Heart left ventricle (tissue), 16 donors: Measurements from ENCODE around the gene PRICKLE4. TPM values are rescaled to one million over a fixed set of nuclear protein-coding genes. Genes with fewer than 3 reads are reported as not detected.
"Not testable (repeated sequence)": the region's sequence is repeated elsewhere in the genome, so short reads cannot be mapped to it uniquely, and the experiment has no call there.

ENCODE experiments used
- ATAC-seq, 4 donors: fragments of 200-7000 bp; cut with Tn5 transposase; one replicate each; pipeline ENCODE4 v1.9.1; 2020 to 2022; ENCODE audit warnings: moderate library complexity in 4 of 4, mild to moderate bottlenecking in 3 of 4, moderate number of reproducible peaks in 1 of 4
- DNase-seq, 5 donors: peaks; one replicate each; pipeline ENCODE4 v3.0.0-alpha.2; 2020
- H3K27ac ChIP-seq, 12 donors: fragments of 200-600 bp; sonication (generic) in 4 of 12; one replicate each; pipeline versions ENCODE4 v1.5.0 to v1.8.0; 2016 to 2022; ENCODE audit warnings: mild to moderate bottlenecking in 2 of 12
- H3K27me3 ChIP-seq, 9 donors: fragments of 200-600 bp; sonication (generic) in 2 of 9; one replicate each; pipeline versions ENCODE4 v1.5.1 to v1.8.0; 2016 to 2022; ENCODE audit warnings: mild to moderate bottlenecking in 3 of 9
- H3K36me3 ChIP-seq, 9 donors: fragments of 200-600 bp; sonication (generic) in 2 of 9; one replicate each; pipeline versions ENCODE4 v1.5.0 to v1.8.0; 2018 to 2022; ENCODE audit warnings: mild to moderate bottlenecking in 2 of 9
- H3K4me1 ChIP-seq, 12 donors: fragments of 200-600 bp; sonication (generic) in 4 of 12; one replicate each; pipeline versions ENCODE4 v1.5.0 to v1.8.0; 2016 to 2022; ENCODE audit warnings: mild to moderate bottlenecking in 3 of 12
- H3K4me3 ChIP-seq, 12 donors: fragments of 200-600 bp; sonication (generic) in 4 of 12; one replicate each; pipeline versions ENCODE4 v1.5.0 to v1.8.0; 2017 to 2022; ENCODE audit warnings: mild to moderate bottlenecking in 9 of 12, moderate library complexity in 4 of 12
- H3K9me3 ChIP-seq, 12 donors: fragments of 200-600 bp; sonication (generic) in 4 of 12; one replicate each; pipeline versions ENCODE4 v1.5.0 to v1.8.0; 2016 to 2022; ENCODE audit warnings: mild to moderate bottlenecking in 1 of 12
- POLR2A ChIP-seq, 2 donors: fragments of 450-650 bp; IDR thresholded peaks; one replicate each; pipeline ENCODE4 v1.6.1; 2017; ENCODE audit warnings: antibody characterized with exemption in 2 of 2, mild to moderate bottlenecking in 2 of 2, moderate library complexity in 2 of 2
- WGBS, 4 donors: extraction: QIAGEN DNeasy Blood & Tissue Kit in 2 of 4; methylation state at CpG; one replicate each; pipeline versions ENCODE4 v1.1.5 to v1.1.7; 2013 to 2018; 5-methylcytosine and 5-hydroxymethylcytosine counted together
- intact Hi-C, 10 donors: fragments of 100-400 bp; cut with DNase I; formaldehyde crosslinking; loops; one replicate each; pipeline versions ENCODE4 v1.11.1 to v1.14.2; 2022
- polyA plus RNA-seq, 2 donors: library from polyadenylated mRNA; stranded (reverse); fragments of 200-250 nt; gene quantifications; one replicate each; pipeline ENCODE4 v1.2.3, GENCODE V29; 2013
- total RNA-seq, 9 donors: library from RNA; depleted of rRNA in 2 of 9; stranded (reverse); fragments of >200 nt in 2 of 9; fragmentation: NEBNext Ultra II Directional in 3 of 9; extraction: Animal tissue kit (Norgen Biotek cat#: 25700) in 3 of 9; gene quantifications; one replicate each; pipeline versions ENCODE4 v1.1.0 to v1.2.4, GENCODE V29; 2016 to 2023
- TF ChIP-seq, protein P1 (sequence below), 12 donors: fragments of 200-600 bp; sonication (generic) in 4 of 12; IDR thresholded peaks; one replicate each; pipeline versions ENCODE4 v1.5.0 to v1.8.0; 2018 to 2022; ENCODE audit warnings: antibody characterized with exemption in 12 of 12, mild to moderate bottlenecking in 5 of 12
- donor health status: ischemic (EF 13 %, LVEDD 7.1; RV severe dilation, severe dysfunction).
- donor health status: healthy with polysubstance abuse.
- donor health status: DM: no; HTN: yes; CAD: no.
- donor health status: DM: no; HTN: no; CAD: no.
- donor health status: ischemic (EF 25% LVEDD 6.9; RV normal size, moderate dysfunction).
- donor health status: ischemic (EF 25% LVEDD 5.7; RV mildly dilated, moderate dysfunction).
- donor health status: healthy.
- donor health status: DM: yes; HTN: yes; CAD: no.
- donor health status: ischemic (EF 35%, LVEDD 5.7; RV mildly dilated, moderate dysfunction).
- donor health status: nonischemic (EF 11% LVEDD 7.7; RV severe dilation, severe dysfunction).
- donor health status: DM: yes; HTN: yes; CAD: no.
- donor health status: PGD.
- donor health status: ischemic (EF 29% LVEDD 5.4; RV normal size, mild dysfunction).
- donor health status: nonischemic (EF 23%, LVEDD 6.1; RV moderate dilation, normal function).

PRICKLE4 gene
- total and polyA plus RNA-seq, 11 donors = 1.1 to 3.9 (median 1.9) TPM

DNA sequence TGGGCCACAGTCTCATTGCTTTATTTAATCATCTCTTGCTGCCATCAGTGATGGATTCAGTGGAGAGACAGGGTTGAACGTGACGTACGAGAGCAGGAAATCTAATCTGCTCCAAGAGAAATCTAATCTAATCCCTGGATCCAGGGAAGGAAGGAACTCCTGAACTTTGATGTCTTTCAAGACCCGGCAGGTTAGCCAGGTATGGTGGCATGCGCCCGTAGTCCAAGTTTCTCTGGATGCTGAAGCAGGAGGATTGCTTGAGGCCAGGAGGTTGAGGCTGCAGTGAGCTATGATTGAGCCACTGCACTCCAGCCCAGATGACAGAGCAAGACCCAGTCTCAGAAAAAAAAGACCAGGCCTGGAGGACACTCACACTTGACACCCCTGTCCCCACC, 21.9 kb upstream of the PRICKLE4 start:
- Histone ChIP-seq H3K4me1 (no peaks in the 10 kb centered on the region), H3K4me3 (no peak overlapping the region), H3K36me3 (no peaks in the 10 kb centered on the region), H3K27ac (no peak overlapping the region), H3K9me3 (no peaks in the 10 kb centered on the region), H3K27me3 (no peaks in the 10 kb centered on the region)
- 80 to 87% (median 85%) methylated on average over 6 of the region's 6 CpGs for WGBS, 4 donors
- intact Hi-C loops = no loop called here
- TF ChIP-seq, protein P1, sequence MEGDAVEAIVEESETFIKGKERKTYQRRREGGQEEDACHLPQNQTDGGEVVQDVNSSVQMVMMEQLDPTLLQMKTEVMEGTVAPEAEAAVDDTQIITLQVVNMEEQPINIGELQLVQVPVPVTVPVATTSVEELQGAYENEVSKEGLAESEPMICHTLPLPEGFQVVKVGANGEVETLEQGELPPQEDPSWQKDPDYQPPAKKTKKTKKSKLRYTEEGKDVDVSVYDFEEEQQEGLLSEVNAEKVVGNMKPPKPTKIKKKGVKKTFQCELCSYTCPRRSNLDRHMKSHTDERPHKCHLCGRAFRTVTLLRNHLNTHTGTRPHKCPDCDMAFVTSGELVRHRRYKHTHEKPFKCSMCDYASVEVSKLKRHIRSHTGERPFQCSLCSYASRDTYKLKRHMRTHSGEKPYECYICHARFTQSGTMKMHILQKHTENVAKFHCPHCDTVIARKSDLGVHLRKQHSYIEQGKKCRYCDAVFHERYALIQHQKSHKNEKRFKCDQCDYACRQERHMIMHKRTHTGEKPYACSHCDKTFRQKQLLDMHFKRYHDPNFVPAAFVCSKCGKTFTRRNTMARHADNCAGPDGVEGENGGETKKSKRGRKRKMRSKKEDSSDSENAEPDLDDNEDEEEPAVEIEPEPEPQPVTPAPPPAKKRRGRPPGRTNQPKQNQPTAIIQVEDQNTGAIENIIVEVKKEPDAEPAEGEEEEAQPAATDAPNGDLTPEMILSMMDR (IDR thresholded peaks at IDR 0.05) = no peak
- TF ChIP-seq POLR2A (IDR thresholded peaks at IDR 0.05) = no peak
- ATAC-seq = no peak
- DNase-seq = peak in 1 of 5 donors; percentile 10

DNA sequence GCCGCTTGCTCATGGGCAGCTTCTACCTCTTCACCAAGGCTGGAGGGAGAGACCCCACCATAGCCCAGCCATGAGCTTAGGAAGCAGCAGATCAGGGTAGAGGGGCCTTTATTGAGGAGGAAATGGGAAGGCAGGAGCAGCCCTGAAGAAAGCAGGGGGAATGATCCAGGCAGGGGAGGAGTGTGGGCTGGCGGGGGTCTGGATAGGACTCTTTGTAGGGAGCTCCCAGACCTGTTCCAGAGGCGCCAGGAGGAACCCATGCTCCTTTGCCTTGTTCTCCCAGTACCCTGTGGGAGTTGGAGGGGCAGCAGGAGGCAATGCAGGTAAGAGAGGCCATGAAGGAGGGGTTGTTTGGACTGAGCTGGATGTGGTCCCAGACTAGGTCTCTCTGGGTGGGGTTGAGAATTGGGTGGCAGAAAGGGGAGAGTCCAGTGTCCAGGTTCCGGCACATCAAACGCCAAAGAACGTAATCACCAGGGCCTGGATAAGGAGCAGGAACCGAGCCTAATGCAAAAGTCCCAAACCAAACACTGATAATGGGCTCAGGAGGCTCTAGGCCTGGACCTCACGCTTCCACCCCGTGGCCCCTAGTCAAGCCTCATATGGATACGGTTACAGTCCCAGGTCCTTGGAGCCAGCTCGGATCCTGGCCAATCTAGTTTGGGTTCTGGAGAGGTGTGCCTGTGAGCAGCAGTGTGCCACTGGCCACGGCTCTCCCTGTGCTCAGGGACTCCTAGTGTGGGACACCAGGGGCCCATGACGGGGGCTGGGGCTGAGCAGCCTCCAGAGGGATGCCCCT, 21.3 kb upstream of the PRICKLE4 start:
- H3K36me3 ChIP-seq = no peaks in the 10 kb centered on the region
- intact Hi-C loops = no loop called here
- no peaks in the 10 kb centered on the region for H3K4me1 ChIP-seq
- no peak overlapping the region for H3K4me3 ChIP-seq
- no peaks in the 10 kb centered on the region for H3K9me3 ChIP-seq
- DNase-seq (peak in 1 of 5 donors; percentile 35), ATAC-seq (no peak)
- no peaks in the 10 kb centered on the region for H3K27me3 ChIP-seq
- WGBS, 4 donors = 87 to 93% (median 92%) methylated on average over 13 of the region's 13 CpGs
- no peak overlapping the region for H3K27ac ChIP-seq
- no peak for TF ChIP-seq POLR2A (IDR thresholded peaks at IDR 0.05)
- TF ChIP-seq, protein P1 (IDR thresholded peaks at IDR 0.05) = no peak

DNA sequence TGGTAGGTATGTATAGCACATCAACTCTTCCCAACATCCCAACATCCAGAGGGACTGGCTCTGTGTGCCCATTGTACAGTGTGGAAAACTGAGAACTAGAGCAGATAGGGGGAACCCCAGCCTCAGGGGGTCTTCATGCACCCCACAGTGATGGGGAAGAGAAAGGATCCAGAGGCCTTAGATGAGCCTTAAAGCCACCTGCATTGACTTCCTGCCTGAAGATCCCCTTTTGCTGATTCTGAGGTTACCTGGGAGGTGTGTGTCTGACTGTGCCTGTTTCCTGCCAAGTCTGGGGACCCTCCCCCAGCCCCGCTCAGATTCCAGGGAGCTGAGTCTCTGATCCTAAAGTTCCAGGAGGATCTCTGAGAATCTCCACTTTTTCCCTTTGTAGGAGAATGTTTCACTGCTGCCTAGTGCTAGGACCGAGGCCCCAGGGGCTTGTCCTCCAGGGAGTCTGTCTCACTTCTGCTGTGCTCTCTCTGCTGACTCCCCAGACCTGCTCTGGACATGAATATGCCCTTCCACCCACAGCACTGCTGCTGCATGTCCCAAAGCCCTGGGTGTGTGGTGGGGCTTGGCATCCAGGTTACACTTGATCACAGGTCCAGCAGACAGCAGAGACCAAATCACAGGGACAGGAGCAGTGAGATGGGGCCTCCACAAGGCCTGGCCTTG, 20.5 kb upstream of the PRICKLE4 start:
- no peaks in the 10 kb centered on the region for H3K9me3 ChIP-seq
- WGBS, 4 donors = 77 to 94% (median 89%) methylated on average over 2 of the region's 2 CpGs
- H3K4me1 ChIP-seq = no peaks in the 10 kb centered on the region
- H3K27ac ChIP-seq = no peak overlapping the region
- no peak for TF ChIP-seq POLR2A (IDR thresholded peaks at IDR 0.05)
- TF ChIP-seq, protein P1 (IDR thresholded peaks at IDR 0.05) = no peak
- H3K36me3 ChIP-seq = no peaks in the 10 kb centered on the region
- H3K27me3 ChIP-seq = no peaks in the 10 kb centered on the region
- no peak overlapping the region for H3K4me3 ChIP-seq
- intact Hi-C loops = no loop called here
- DNase-seq (peak in 1 of 5 donors; percentile 3), ATAC-seq (no peak)

DNA sequence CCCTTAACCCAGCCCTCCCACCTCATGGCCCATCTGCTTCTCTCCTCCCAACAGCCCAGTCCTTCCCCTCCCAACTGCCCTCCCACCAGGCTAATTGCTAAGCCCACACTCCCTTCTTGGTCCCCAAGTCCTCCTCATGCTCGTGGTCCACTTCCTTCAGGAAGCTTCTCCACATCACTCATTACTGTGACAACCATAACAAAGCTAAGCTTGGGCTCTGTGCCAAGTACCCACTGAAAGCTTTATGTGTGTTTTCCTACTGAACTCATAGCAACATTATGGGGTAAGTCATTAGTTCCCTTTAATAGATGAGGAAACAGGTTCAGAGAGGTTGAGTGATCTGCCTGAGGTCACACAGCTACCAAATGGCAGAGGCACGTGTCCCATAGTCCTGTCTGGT, 17.1 kb upstream of the PRICKLE4 start:
- TF ChIP-seq POLR2A (IDR thresholded peaks at IDR 0.05) = no peak
- TF ChIP-seq, protein P1 (IDR thresholded peaks at IDR 0.05) = no peak
- Histone ChIP-seq H3K4me1 (peaks cover 0 to 22% (median 18%) of the 10 kb centered on the region in 12 donors), H3K27ac (no peak overlapping the region), H3K9me3 (no peaks in the 10 kb centered on the region), H3K36me3 (no peaks in the 10 kb centered on the region), H3K4me3 (no peak overlapping the region), H3K27me3 (no peaks in the 10 kb centered on the region)
- intact Hi-C loops = no loop called here
- DNase-seq (no peak), ATAC-seq (no peak)
- 47 to 63% (median 54%) methylated on average over 2 of the region's 2 CpGs for WGBS, 4 donors

DNA sequence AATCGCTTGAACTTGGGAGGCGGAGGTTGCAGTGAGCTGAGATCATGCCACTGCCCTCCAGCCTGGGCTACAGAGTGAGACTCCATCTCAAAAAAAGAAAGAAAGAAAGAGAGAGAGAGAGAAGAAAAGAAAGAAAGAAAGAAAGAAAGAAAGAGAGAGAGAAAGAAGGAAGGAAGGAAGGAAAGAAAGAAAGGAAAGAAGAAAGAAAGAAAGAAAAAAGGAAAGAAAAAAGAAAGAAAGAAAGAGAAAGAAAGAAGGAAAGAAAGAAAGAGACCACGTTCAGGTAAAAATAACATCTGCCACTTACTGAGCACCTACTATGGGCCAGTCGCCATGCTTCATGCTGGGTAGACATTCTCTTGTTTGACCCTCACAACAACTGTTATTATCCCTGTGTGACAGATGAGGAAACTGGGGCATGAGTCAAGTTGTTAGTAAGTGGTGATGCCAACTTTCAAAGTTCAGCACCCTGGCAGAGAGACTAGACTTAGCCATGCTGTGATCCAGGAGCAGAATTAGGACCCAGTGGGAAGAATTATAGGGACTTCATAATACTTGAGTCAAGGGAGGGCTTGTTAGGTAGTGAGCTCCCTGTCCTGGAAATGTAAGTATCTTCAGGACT, 14.4 kb upstream of the PRICKLE4 start:
- H3K27me3 ChIP-seq, DNase-seq, H3K4me3 ChIP-seq, H3K9me3 ChIP-seq: not testable (repeated sequence)
- WGBS, 4 donors = 92 to 93% (median 93%) methylated on average over 4 of the region's 4 CpGs
- ATAC-seq = peak in 1 of 4 donors; percentile 47
- intact Hi-C loops = loop anchor here in 1 of 10 donors (5.0 kb wide), 1 partner anchor 59 kb away; no protein-coding TSS in a partner anchor
- Histone ChIP-seq H3K4me1 (peaks cover 0 to 28% (median 19%) of the 10 kb centered on the region in 12 donors), H3K36me3 (peaks cover 0 to 19% (median 11%) of the 10 kb centered on the region in 9 donors), H3K27ac (peak overlapping the region in 8 of 12 donors; percentile 32 to 79 (median 68))
